H9 (cell line): Measurements from ENCODE around the gene RAD21L1. TPM values are rescaled to one million over a fixed set of nuclear protein-coding genes. Genes with fewer than 3 reads are reported as not detected.

Experiments
- DNase-seq: peaks from one replicate; pipeline ENCODE4 v3.0.0-alpha.2; 2017
- H2AFZ ChIP-seq: one replicate; pipeline ENCODE4 v1.6.1; 2013; ENCODE audit warnings: mild to moderate bottlenecking, low read length, control low read depth, moderate library complexity
- H2AK5ac ChIP-seq: 2 replicates; pipeline ENCODE4 v1.6.1; 2013; ENCODE audit warnings: low read length, control low read depth, mixed read lengths; ENCODE audit not compliant: insufficient read length
- H2BK120ac ChIP-seq: one replicate; pipeline ENCODE4 v1.6.1; 2013; ENCODE audit warnings: low read depth, mild to moderate bottlenecking, low read length, control low read depth, inconsistent platforms; ENCODE audit not compliant: poor library complexity, severe bottlenecking
- H2BK12ac ChIP-seq: 2 replicates; pipeline ENCODE4 v1.6.1; 2013; ENCODE audit warnings: low read length, control low read depth, mixed read lengths, low read depth; ENCODE audit not compliant: insufficient read length
- H2BK15ac ChIP-seq: 2 replicates; pipeline ENCODE4 v1.6.1; 2013; ENCODE audit warnings: low read depth, low read length, control low read depth
- H2BK20ac ChIP-seq: one replicate; pipeline ENCODE4 v1.6.1; 2013; ENCODE audit warnings: low read depth, mild to moderate bottlenecking, low read length, control low read depth, inconsistent platforms; ENCODE audit not compliant: poor library complexity, severe bottlenecking
- H2BK5ac ChIP-seq: 2 replicates; pipeline ENCODE4 v1.6.1; 2013; ENCODE audit warnings: low read length, control low read depth, mixed read lengths; ENCODE audit not compliant: insufficient read length
- H3K14ac ChIP-seq: 2 replicates; pipeline ENCODE4 v1.6.1; 2013; ENCODE audit warnings: low read length, control low read depth; ENCODE audit not compliant: insufficient read depth
- H3K18ac ChIP-seq: 2 replicates; pipeline ENCODE4 v1.6.1; 2013; ENCODE audit warnings: low read depth, mild to moderate bottlenecking, mixed read lengths, low read length, control low read depth; ENCODE audit not compliant: insufficient read length
- H3K23ac ChIP-seq: 2 replicates; pipeline ENCODE4 v1.6.1; 2013; ENCODE audit warnings: low read length, control low read depth, mixed read lengths, low read depth; ENCODE audit not compliant: insufficient read length
- H3K23me2 ChIP-seq: 2 replicates; pipeline ENCODE4 v1.6.1; 2013; ENCODE audit warnings: low read depth, mild to moderate bottlenecking, mixed read lengths, low read length, control low read depth; ENCODE audit not compliant: insufficient read length, poor library complexity, severe bottlenecking
- H3K27ac ChIP-seq: 2 replicates; pipeline ENCODE4 v1.5.1; 2013; ENCODE audit warnings: low read length, control low read depth, mixed read lengths, low read depth; ENCODE audit not compliant: insufficient read length
- H3K27me3 ChIP-seq: 2 replicates; pipeline ENCODE4 v1.6.1; 2013; ENCODE audit warnings: low read length, control low read depth, inconsistent platforms; ENCODE audit not compliant: insufficient read depth
- H3K4ac ChIP-seq: 2 replicates; pipeline ENCODE4 v1.6.1; 2013; ENCODE audit warnings: low read depth, mild to moderate bottlenecking, control low read depth, inconsistent platforms, low read length, moderate library complexity
- H3K4me1 ChIP-seq: 2 replicates; pipeline ENCODE4 v1.6.1; 2013; ENCODE audit warnings: low read length, control low read depth, inconsistent platforms; ENCODE audit not compliant: insufficient read depth
- H3K4me2 ChIP-seq: 2 replicates; pipeline ENCODE4 v1.6.1; 2013; ENCODE audit warnings: low read length, control low read depth, mixed read lengths; ENCODE audit not compliant: insufficient read length, insufficient read depth
- H3K56ac ChIP-seq: 2 replicates; pipeline ENCODE4 v1.6.1; 2013; ENCODE audit warnings: low read depth, mild to moderate bottlenecking, mixed read lengths, low read length, control low read depth; ENCODE audit not compliant: insufficient read length
- H3K79me1 ChIP-seq: 2 replicates; pipeline ENCODE4 v1.6.1; 2013; ENCODE audit warnings: low read depth, mild to moderate bottlenecking, moderate library complexity, low read length, control low read depth, inconsistent platforms; ENCODE audit not compliant: insufficient read depth, poor library complexity, severe bottlenecking
- H3K79me2 ChIP-seq: 2 replicates; pipeline ENCODE4 v1.6.1; 2013; ENCODE audit warnings: low read length, control low read depth, inconsistent platforms; ENCODE audit not compliant: insufficient read depth
- H3K9ac ChIP-seq: 2 replicates; pipeline ENCODE4 v1.6.1; 2013; ENCODE audit warnings: low read length, control low read depth, mixed read lengths; ENCODE audit not compliant: insufficient read length; ENCODE audit errors: extremely low read depth
- H3K9me3 ChIP-seq: one replicate; pipeline ENCODE4 v1.6.1; 2013; ENCODE audit warnings: low read depth, low read length, inconsistent platforms; ENCODE audit not compliant: control insufficient read depth
- H3T11ph ChIP-seq: one replicate; pipeline ENCODE4 v1.6.1; 2013; ENCODE audit warnings: mild to moderate bottlenecking, low read length, control low read depth, inconsistent platforms
- H4K20me1 ChIP-seq: one replicate; pipeline ENCODE4 v1.6.1; 2013; ENCODE audit not compliant: control insufficient read depth, insufficient read length, insufficient read depth
- H4K5ac ChIP-seq: 2 replicates; pipeline ENCODE4 v1.6.1; 2013; ENCODE audit warnings: low read depth, mild to moderate bottlenecking, mixed read lengths, low read length, control low read depth; ENCODE audit not compliant: insufficient read length
- H4K8ac ChIP-seq: replicated peaks from 2 replicates; pipeline ENCODE4 v1.6.1; 2013; ENCODE audit warnings: low read length, control low read depth, mixed read lengths, low read depth; ENCODE audit not compliant: insufficient read length
- H4K91ac ChIP-seq: 2 replicates; pipeline ENCODE4 v1.6.1; 2013; ENCODE audit warnings: low read depth, mild to moderate bottlenecking, moderate library complexity, mixed read lengths, low read length, control low read depth; ENCODE audit not compliant: insufficient read length
- H3K27ac Mint-ChIP-seq, 3 experiments: 2 replicates in 2 of 3; 3 replicates in 1 of 3; pipeline ENCODE4 v1.8.0; 2020 to 2021; ENCODE audit warnings: mixed read lengths in 3 of 3, mild to moderate bottlenecking in 1 of 3, moderate library complexity in 1 of 3
- H3K27me3 Mint-ChIP-seq: 2 replicates; pipeline ENCODE4 v1.8.0; 2021; ENCODE audit warnings: low read depth, mild to moderate bottlenecking, moderate library complexity, mixed read lengths
- H3K36me3 Mint-ChIP-seq, 3 experiments: 2 replicates in 2 of 3; 3 replicates in 1 of 3; pipeline ENCODE4 v1.8.0; 2020 to 2021; ENCODE audit warnings: low read depth in 3 of 3, mixed read lengths in 3 of 3; ENCODE audit not compliant: insufficient read depth in 1 of 3
- H3K4me1 Mint-ChIP-seq, 2 experiments: 2 replicates each; pipeline ENCODE4 v1.8.0; 2020; ENCODE audit warnings: mixed read lengths in 2 of 2
- H3K4me3 Mint-ChIP-seq, 2 experiments: 2 replicates in 1 of 2; 3 replicates in 1 of 2; pipeline ENCODE4 v1.8.0; 2020 to 2021; ENCODE audit warnings: mild to moderate bottlenecking in 2 of 2, mixed read lengths in 2 of 2, moderate library complexity in 1 of 2
- H3K9me3 Mint-ChIP-seq, 2 experiments: 2 replicates in 1 of 2; 3 replicates in 1 of 2; pipeline ENCODE4 v1.8.0; 2020; ENCODE audit warnings: mild to moderate bottlenecking in 2 of 2, mixed read lengths in 2 of 2, moderate library complexity in 1 of 2
- CTCF ChIP-seq: fragments of 200-600 bp; sonication (generic); conservative IDR thresholded peaks from 3 replicates; pipeline ENCODE4 v1.8.0; 2021; ENCODE audit warnings: antibody characterized with exemption, mild to moderate bottlenecking
- WGBS: extraction: QIAGEN DNeasy Blood & Tissue Kit; methylation state at CpG from one replicate; pipeline ENCODE4 v1.1.7; 2013; ENCODE audit warnings: missing lambda C conversion rate, low lambda C conversion rate, mixed read lengths; ENCODE audit not compliant: insufficient read length; ENCODE audit errors: extremely low coverage; 5-methylcytosine and 5-hydroxymethylcytosine counted together
- total RNA-seq: library from RNA; stranded (reverse); gene quantifications from 2 replicates; pipeline ENCODE4 v1.2.1, GENCODE V29; 2021

RAD21L1 gene
- total RNA-seq, 1 experiment from 2014 or later: not detected

GRCh38 chr20:1299522-1299921 lies 73.7 kb downstream of the RAD21L1 start:
- Histone ChIP-seq H4K5ac (no peak overlapping the region), H2BK12ac (no peak overlapping the region), H4K8ac (no peak overlapping the region), H3K27me3 (no peaks in the 10 kb centered on the region), H4K20me1 (no peaks in the 10 kb centered on the region), H3K56ac (no peak overlapping the region), H2AFZ (no peak overlapping the region), H3T11ph (no peak overlapping the region), H2BK120ac (no peak overlapping the region), H2AK5ac (no peak overlapping the region), H3K23ac (no peak overlapping the region), H4K91ac (no peak overlapping the region), H3K9me3 (no peaks in the 10 kb centered on the region), H3K4ac (no peak overlapping the region), H3K79me2 (no peaks in the 10 kb centered on the region), H3K23me2 (no peaks in the 10 kb centered on the region), H2BK15ac (no peak overlapping the region), H3K4me2 (no peak overlapping the region), H3K79me1 (no peaks in the 10 kb centered on the region), H3K18ac (no peak overlapping the region), H2BK20ac (no peak overlapping the region), H3K14ac (no peak overlapping the region), H2BK5ac (no peak overlapping the region), H3K4me1 (no peaks in the 10 kb centered on the region), H3K9ac (no peak overlapping the region), H3K27ac (no peak overlapping the region)
- peaks cover 12 to 21% of the 10 kb centered on the region in 2 experiments for H3K4me1 Mint-ChIP-seq
- DNase-seq: peak; percentile 66
- H3K27ac Mint-ChIP-seq: 0 out of 7 replicates have a peak overlapping the region, but pooled peaks of 1 of the 3 experiments have one; percentile 31
- WGBS: no CpG with 5 or more reads among the region's 9 CpGs
- H3K27me3 Mint-ChIP-seq: no peaks in the 10 kb centered on the region; the same call in 1 of the 2 replicates
- no peaks in the 10 kb centered on the region; a peak in 2 of 7 replicates for H3K36me3 Mint-ChIP-seq
- no peaks in the 10 kb centered on the region for H3K9me3 Mint-ChIP-seq
- H3K4me3 Mint-ChIP-seq: no peak overlapping the region
- peak; percentile 64 for TF ChIP-seq CTCF
